ENCODE results near the gene RIMS4. TPM values are rescaled to one million over a fixed set of nuclear protein-coding genes. Genes with fewer than 3 reads are reported as not detected.

The RIMS4 gene
- total and polyA plus RNA-seq, 5 donors from 2014 or later = not detected

DNA sequence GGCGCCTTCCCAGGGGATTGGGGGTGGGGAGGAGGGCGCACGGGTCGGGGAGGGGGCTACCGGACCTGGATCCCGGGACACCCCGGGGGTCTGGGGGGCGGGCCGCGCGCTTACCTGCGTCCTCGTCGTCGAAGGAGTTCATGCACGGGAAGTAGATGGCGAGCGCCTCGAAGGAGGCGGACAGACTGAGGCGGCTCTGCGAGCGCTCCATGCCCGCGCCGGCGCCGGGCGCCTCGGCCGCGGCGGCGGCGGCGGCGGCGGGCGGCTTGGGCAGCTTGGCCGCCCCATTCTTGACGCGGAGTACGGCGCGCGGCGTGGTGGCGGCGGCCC, 320 bp downstream of the RIMS4 start:
- no peak for ATAC-seq (ENCODE audit: low read depth in 2 of 2)
- peaks cover 45% of the 10 kb centered on the region for H3K27me3 ChIP-seq (ENCODE audit: control insufficient read depth, insufficient read depth, low read length)

DNA sequence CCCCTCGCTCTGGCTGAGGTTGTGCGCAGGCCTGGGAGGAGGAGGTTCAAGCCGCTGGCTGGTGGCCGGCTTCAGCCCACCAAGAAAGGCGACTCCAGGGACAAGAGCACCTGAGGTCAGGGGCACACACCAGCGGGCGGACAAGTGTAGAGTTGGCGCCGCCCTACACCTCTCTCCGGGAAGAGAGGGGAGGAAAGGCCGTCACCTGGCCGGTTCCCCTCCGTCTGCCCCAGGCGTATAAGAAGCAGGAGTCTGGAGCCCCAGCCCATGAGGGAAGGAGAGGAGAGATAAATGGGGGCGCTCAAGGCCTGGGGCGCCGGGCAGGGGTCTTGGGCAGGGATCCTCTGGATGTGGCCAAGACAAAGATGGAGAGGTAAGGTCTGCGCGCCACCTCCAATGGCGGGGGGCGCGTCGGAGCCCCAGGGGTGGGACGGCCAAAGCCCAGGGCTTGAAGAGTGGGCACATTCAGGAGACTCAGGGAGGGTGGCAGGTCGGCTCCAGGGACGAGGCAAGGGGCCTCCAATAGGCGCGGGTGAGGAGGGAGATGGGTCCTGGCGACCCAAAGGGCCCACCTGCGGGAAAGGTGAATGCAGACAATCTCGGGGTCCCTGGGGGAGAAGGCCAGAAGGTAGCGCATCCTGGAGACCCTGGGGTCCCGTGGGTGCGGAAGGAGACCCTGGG, 826 bp downstream of the RIMS4 start:
- peaks cover 0 to 5% of the 10 kb centered on the region in 2 experiments for H3K9me3 ChIP-seq (ENCODE audit: control insufficient read depth in 2 of 2, low read length in 2 of 2)
- H3K4me3 Mint-ChIP-seq = peak overlapping the region in 3 of 4 donors; percentile 56 to 63 (median 56)
- H3K36me3 Mint-ChIP-seq = no peaks in the 10 kb centered on the region
- H3K4me1 Mint-ChIP-seq = peaks cover 0 to 17% (median 3%) of the 10 kb centered on the region in 4 donors
- peaks cover 0 to 3% (median 2%) of the 10 kb centered on the region in 7 donors for H3K9me3 Mint-ChIP-seq
- no peak overlapping the region for H3K27ac Mint-ChIP-seq
- no peak overlapping the region for H3K4me3 ChIP-seq (ENCODE audit: low read depth, low read length)
- H3K4me1 ChIP-seq (ENCODE audit: control insufficient read depth, insufficient read depth, low read length, poor library complexity, severe bottlenecking) = no peaks in the 10 kb centered on the region
- H3K27me3 ChIP-seq (ENCODE audit: control insufficient read depth, insufficient read depth, low read length) = peaks cover 45% of the 10 kb centered on the region
- no peaks in the 10 kb centered on the region for H3K36me3 ChIP-seq (ENCODE audit: control insufficient read depth, insufficient read depth, low read length)
- no peak for DNase-seq
- ATAC-seq (ENCODE audit: low read depth in 2 of 2) = no peak
- H3K27me3 Mint-ChIP-seq = peaks cover 58% of the 10 kb centered on the region
- H3K27ac ChIP-seq (ENCODE audit: insufficient read depth, low read length, poor library complexity, severe bottlenecking) = no peak overlapping the region

More for the DNA sequence above, 320 bp downstream of the RIMS4 start:
- H3K4me1 Mint-ChIP-seq = peaks cover 0 to 17% (median 3%) of the 10 kb centered on the region in 4 donors
- Histone ChIP-seq H3K4me3 (ENCODE audit: low read depth, low read length) (no peak overlapping the region), H3K36me3 (ENCODE audit: control insufficient read depth, insufficient read depth, low read length) (no peaks in the 10 kb centered on the region), H3K9me3 (ENCODE audit: control insufficient read depth in 2 of 2, low read length in 2 of 2) (peaks cover 0 to 5% of the 10 kb centered on the region in 2 experiments), H3K4me1 (ENCODE audit: control insufficient read depth, insufficient read depth, low read length, poor library complexity, severe bottlenecking) (no peaks in the 10 kb centered on the region), H3K27ac (ENCODE audit: insufficient read depth, low read length, poor library complexity, severe bottlenecking) (no peak overlapping the region)
- H3K36me3 Mint-ChIP-seq = no peaks in the 10 kb centered on the region
- no peak overlapping the region for H3K27ac Mint-ChIP-seq
- no peak for DNase-seq
- no peak overlapping the region for H3K4me3 Mint-ChIP-seq
- H3K27me3 Mint-ChIP-seq = peaks cover 54% of the 10 kb centered on the region
- H3K9me3 Mint-ChIP-seq = peaks cover 0 to 3% (median 2%) of the 10 kb centered on the region in 7 donors

GRCh38 chr20:44807684-44808056, 2.7 kb downstream of the RIMS4 start:
- H3K9me3 Mint-ChIP-seq = peaks cover 0 to 4% (median 0%) of the 10 kb centered on the region in 7 donors
- H3K4me1 Mint-ChIP-seq = peaks cover 0 to 15% (median 3%) of the 10 kb centered on the region in 4 donors
- no peak overlapping the region for H3K4me3 Mint-ChIP-seq
- Histone ChIP-seq H3K4me3 (ENCODE audit: low read depth, low read length) (no peak overlapping the region), H3K27ac (ENCODE audit: insufficient read depth, low read length, poor library complexity, severe bottlenecking) (no peak overlapping the region), H3K36me3 (ENCODE audit: control insufficient read depth, insufficient read depth, low read length) (no peaks in the 10 kb centered on the region), H3K4me1 (ENCODE audit: control insufficient read depth, insufficient read depth, low read length, poor library complexity, severe bottlenecking) (no peaks in the 10 kb centered on the region), H3K9me3 (ENCODE audit: control insufficient read depth in 2 of 2, low read length in 2 of 2) (peaks cover 0 to 5% of the 10 kb centered on the region in 2 experiments), H3K27me3 (ENCODE audit: control insufficient read depth, insufficient read depth, low read length) (peaks cover 41% of the 10 kb centered on the region)
- ATAC-seq (ENCODE audit: low read depth in 2 of 2) (no peak), DNase-seq (no peak)
- no peak overlapping the region for H3K27ac Mint-ChIP-seq
- no peaks in the 10 kb centered on the region for H3K36me3 Mint-ChIP-seq
- peaks cover 64% of the 10 kb centered on the region for H3K27me3 Mint-ChIP-seq

- H3K27ac Mint-ChIP-seq = no peak overlapping the region
- no peak overlapping the region for H3K4me3 Mint-ChIP-seq
- H3K36me3 Mint-ChIP-seq = no peaks in the 10 kb centered on the region
- H3K4me1 ChIP-seq (ENCODE audit: control insufficient read depth, insufficient read depth, low read length, poor library complexity, severe bottlenecking) = no peaks in the 10 kb centered on the region
- H3K4me3 ChIP-seq (ENCODE audit: low read depth, low read length) = no peak overlapping the region
- H3K9me3 Mint-ChIP-seq = peaks cover 0 to 4% (median 0%) of the 10 kb centered on the region in 7 donors
- H3K27me3 Mint-ChIP-seq = peaks cover 63% of the 10 kb centered on the region
- peaks cover 0 to 14% (median 3%) of the 10 kb centered on the region in 4 donors for H3K4me1 Mint-ChIP-seq
- H3K27ac ChIP-seq (ENCODE audit: insufficient read depth, low read length, poor library complexity, severe bottlenecking) = no peak overlapping the region
- peaks cover 0 to 4% of the 10 kb centered on the region in 2 experiments for H3K9me3 ChIP-seq (ENCODE audit: control insufficient read depth in 2 of 2, low read length in 2 of 2)
- ATAC-seq (ENCODE audit: low read depth in 2 of 2) = no peak
- H3K27me3 ChIP-seq (ENCODE audit: control insufficient read depth, insufficient read depth, low read length) = peaks cover 38% of the 10 kb centered on the region
- no peaks in the 10 kb centered on the region for H3K36me3 ChIP-seq (ENCODE audit: control insufficient read depth, insufficient read depth, low read length)
- DNase-seq = no peak
These were observed 3.2 kb downstream of the RIMS4 start for GRCh38 chr20:44807051-44807683.

GRCh38 chr20:44805979-44806620, 4.2 kb downstream of the RIMS4 start:
- peaks cover 27% of the 10 kb centered on the region for H3K27me3 ChIP-seq (ENCODE audit: control insufficient read depth, insufficient read depth, low read length)
- peaks cover 57% of the 10 kb centered on the region for H3K27me3 Mint-ChIP-seq
- peaks cover 0 to 3% (median 0%) of the 10 kb centered on the region in 7 donors for H3K9me3 Mint-ChIP-seq
- DNase-seq (no peak), ATAC-seq (ENCODE audit: low read depth in 2 of 2) (no peak)
- no peaks in the 10 kb centered on the region for H3K36me3 ChIP-seq (ENCODE audit: control insufficient read depth, insufficient read depth, low read length)
- H3K4me1 Mint-ChIP-seq = peaks cover 0 to 12% (median 3%) of the 10 kb centered on the region in 4 donors
- no peak overlapping the region for H3K4me3 ChIP-seq (ENCODE audit: low read depth, low read length)
- H3K36me3 Mint-ChIP-seq = no peaks in the 10 kb centered on the region
- H3K27ac ChIP-seq (ENCODE audit: insufficient read depth, low read length, poor library complexity, severe bottlenecking) = no peak overlapping the region
- no peaks in the 10 kb centered on the region for H3K9me3 ChIP-seq (ENCODE audit: control insufficient read depth in 2 of 2, low read length in 2 of 2)
- no peaks in the 10 kb centered on the region for H3K4me1 ChIP-seq (ENCODE audit: control insufficient read depth, insufficient read depth, low read length, poor library complexity, severe bottlenecking)
- H3K4me3 Mint-ChIP-seq = no peak overlapping the region
- H3K27ac Mint-ChIP-seq = no peak overlapping the region

GRCh38 chr20:44805335-44805978, 4.9 kb downstream of the RIMS4 start:
- Mint-ChIP-seq H3K27me3 (peaks cover 55% of the 10 kb centered on the region), H3K4me1 (peaks cover 0 to 7% (median 3%) of the 10 kb centered on the region in 4 donors)

DNA sequence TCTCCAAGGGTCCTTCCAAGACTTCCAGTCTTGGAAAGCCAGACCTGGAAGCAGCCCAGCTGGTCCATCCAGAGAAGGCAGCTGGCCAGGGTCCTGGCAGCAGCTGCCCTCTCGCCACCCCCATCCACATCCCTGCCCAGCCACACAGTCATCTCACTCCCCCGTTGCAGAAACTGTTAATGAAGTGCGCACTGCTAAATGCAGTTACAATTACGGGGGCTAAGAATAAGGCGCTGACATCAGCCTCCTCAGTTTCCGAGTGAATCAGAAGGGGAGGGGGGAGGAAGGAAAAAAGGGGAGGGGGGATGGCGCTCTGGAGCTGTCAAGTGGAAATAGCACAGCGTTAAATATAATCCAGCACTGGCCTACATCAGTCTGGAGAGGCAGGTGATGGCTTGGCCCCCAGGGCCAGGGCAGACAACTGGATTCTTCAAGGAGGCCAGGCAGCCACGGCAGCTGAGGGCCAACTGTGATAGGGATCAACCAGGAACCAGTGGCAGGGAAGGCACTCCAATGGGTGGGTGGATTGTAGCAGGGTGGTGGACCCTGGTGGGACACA, 6.9 kb downstream of the RIMS4 start:
- no peak overlapping the region for H3K4me3 Mint-ChIP-seq
- H3K36me3 Mint-ChIP-seq = no peaks in the 10 kb centered on the region
- Histone ChIP-seq H3K9me3 (ENCODE audit: control insufficient read depth in 2 of 2, low read length in 2 of 2) (no peaks in the 10 kb centered on the region), H3K4me3 (ENCODE audit: low read depth, low read length) (no peak overlapping the region), H3K27ac (ENCODE audit: insufficient read depth, low read length, poor library complexity, severe bottlenecking) (no peak overlapping the region), H3K27me3 (ENCODE audit: control insufficient read depth, insufficient read depth, low read length) (peaks cover 19% of the 10 kb centered on the region), H3K36me3 (ENCODE audit: control insufficient read depth, insufficient read depth, low read length) (no peaks in the 10 kb centered on the region), H3K4me1 (ENCODE audit: control insufficient read depth, insufficient read depth, low read length, poor library complexity, severe bottlenecking) (no peaks in the 10 kb centered on the region)
- H3K4me1 Mint-ChIP-seq = no peaks in the 10 kb centered on the region
- H3K27me3 Mint-ChIP-seq = peaks cover 41% of the 10 kb centered on the region
- no peak overlapping the region for H3K27ac Mint-ChIP-seq
- DNase-seq = no peak
- H3K9me3 Mint-ChIP-seq = peaks cover 0 to 2% (median 0%) of the 10 kb centered on the region in 7 donors
- ATAC-seq (ENCODE audit: low read depth in 2 of 2) = no peak

More at GRCh38 chr20:44805335-44805978, 4.9 kb downstream of the RIMS4 start:
- Histone ChIP-seq H3K27ac (ENCODE audit: insufficient read depth, low read length, poor library complexity, severe bottlenecking) (no peak overlapping the region), H3K9me3 (ENCODE audit: control insufficient read depth in 2 of 2, low read length in 2 of 2) (no peaks in the 10 kb centered on the region), H3K27me3 (ENCODE audit: control insufficient read depth, insufficient read depth, low read length) (peaks cover 25% of the 10 kb centered on the region), H3K4me1 (ENCODE audit: control insufficient read depth, insufficient read depth, low read length, poor library complexity, severe bottlenecking) (no peaks in the 10 kb centered on the region), H3K36me3 (ENCODE audit: control insufficient read depth, insufficient read depth, low read length) (no peaks in the 10 kb centered on the region), H3K4me3 (ENCODE audit: low read depth, low read length) (no peak overlapping the region)
- Mint-ChIP-seq H3K9me3 (peaks cover 0 to 2% (median 0%) of the 10 kb centered on the region in 7 donors), H3K36me3 (no peaks in the 10 kb centered on the region), H3K27ac (no peak overlapping the region), H3K4me3 (no peak overlapping the region)
- DNase-seq (no peak), ATAC-seq (ENCODE audit: low read depth in 2 of 2) (no peak)
